NCI-H2196 (cell line): Measurements from ENCODE around the gene CAMSAP1.
A peak's percentile ranks its signal among the peaks of the same experiment; 100 is the strongest.
"Not testable (repeated sequence)": the region's sequence is repeated elsewhere in the genome, so short reads cannot be mapped to it uniquely, and the experiment has no call there.

ENCODE experiments used
- DNase-seq: peaks from one replicate; lab custom pipeline; 2025; ENCODE audit not compliant: unreplicated experiment; lab: John Stamatoyannopoulos, UW

The CAMSAP1 gene, protein sequence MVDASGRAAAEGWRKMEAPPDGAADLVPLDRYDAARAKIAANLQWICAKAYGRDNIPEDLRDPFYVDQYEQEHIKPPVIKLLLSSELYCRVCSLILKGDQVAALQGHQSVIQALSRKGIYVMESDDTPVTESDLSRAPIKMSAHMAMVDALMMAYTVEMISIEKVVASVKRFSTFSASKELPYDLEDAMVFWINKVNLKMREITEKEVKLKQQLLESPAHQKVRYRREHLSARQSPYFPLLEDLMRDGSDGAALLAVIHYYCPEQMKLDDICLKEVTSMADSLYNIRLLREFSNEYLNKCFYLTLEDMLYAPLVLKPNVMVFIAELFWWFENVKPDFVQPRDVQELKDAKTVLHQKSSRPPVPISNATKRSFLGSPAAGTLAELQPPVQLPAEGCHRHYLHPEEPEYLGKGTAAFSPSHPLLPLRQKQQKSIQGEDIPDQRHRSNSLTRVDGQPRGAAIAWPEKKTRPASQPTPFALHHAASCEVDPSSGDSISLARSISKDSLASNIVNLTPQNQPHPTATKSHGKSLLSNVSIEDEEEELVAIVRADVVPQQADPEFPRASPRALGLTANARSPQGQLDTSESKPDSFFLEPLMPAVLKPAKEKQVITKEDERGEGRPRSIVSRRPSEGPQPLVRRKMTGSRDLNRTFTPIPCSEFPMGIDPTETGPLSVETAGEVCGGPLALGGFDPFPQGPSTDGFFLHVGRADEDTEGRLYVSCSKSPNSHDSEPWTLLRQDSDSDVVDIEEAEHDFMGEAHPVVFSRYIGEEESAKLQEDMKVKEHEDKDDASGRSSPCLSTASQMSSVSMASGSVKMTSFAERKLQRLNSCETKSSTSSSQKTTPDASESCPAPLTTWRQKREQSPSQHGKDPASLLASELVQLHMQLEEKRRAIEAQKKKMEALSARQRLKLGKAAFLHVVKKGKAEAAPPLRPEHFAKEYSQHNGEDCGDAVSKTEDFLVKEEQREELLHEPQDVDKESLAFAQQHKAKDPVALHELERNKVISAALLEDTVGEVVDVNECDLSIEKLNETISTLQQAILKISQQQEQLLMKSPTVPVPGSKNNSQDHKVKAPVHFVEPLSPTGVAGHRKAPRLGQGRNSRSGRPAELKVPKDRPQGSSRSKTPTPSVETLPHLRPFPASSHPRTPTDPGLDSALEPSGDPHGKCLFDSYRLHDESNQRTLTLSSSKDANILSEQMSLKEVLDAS (N-terminal part only)

DNA sequence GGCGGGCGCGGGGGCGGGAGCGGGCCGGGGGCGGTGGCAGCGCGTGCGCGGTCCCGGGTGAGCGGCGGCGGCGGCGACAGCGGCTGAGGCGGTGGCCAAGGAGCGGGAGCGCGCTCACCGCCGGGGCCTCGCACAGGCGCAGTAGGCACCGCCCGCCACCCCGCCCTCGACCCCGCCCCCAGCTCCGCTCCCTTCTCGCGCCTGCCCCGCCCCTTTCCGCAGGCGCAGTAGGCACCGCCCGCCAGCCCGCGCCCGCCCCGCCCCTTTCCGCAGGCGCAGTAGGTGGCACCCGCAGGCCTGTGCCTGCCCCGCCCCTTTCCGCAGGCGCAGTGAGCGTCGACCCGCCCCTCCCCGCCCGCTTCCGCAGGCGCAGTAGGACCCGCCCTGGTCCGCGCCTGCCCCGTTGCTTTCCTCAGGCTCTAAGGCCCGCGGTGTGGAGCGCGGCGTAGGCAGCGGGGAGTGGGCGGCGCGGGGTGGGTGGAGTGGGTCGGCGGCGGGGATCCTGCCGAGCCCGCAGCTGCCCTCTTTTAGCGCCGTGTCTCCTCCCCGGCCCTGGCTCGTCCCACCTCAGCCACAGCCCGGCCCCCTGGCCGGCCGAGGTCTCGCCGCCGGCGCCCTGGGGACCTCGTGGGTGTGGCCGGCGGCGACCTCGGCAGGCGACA lies at the start of gene CAMSAP1:
Gene CAMSAP1, minus strand, starts transcription at position 116 of the 662 bp plus-strand sequence. CDS start 387 bp downstream, outside the sequence.
- DNase-seq: peak; percentile 94

DNA sequence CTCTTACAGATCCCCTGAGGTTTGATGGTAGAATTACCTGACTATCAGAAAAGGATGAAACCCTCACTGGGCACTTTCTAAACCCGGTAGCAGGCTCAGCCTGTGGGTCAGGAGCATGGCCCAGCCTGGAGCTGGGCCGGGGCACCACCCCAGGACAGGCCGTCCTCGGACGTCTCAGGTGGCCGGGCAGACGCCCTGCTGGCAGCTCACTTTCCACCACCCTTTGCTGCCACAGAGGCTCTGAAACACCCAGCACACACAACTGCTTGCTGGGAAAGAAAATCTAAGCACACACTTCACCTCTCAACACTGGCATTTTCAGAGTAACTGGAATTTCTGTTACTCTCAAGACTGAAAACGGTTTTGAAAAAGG lies 49.4 kb upstream of the CAMSAP1 start:
- no peak for DNase-seq

DNA sequence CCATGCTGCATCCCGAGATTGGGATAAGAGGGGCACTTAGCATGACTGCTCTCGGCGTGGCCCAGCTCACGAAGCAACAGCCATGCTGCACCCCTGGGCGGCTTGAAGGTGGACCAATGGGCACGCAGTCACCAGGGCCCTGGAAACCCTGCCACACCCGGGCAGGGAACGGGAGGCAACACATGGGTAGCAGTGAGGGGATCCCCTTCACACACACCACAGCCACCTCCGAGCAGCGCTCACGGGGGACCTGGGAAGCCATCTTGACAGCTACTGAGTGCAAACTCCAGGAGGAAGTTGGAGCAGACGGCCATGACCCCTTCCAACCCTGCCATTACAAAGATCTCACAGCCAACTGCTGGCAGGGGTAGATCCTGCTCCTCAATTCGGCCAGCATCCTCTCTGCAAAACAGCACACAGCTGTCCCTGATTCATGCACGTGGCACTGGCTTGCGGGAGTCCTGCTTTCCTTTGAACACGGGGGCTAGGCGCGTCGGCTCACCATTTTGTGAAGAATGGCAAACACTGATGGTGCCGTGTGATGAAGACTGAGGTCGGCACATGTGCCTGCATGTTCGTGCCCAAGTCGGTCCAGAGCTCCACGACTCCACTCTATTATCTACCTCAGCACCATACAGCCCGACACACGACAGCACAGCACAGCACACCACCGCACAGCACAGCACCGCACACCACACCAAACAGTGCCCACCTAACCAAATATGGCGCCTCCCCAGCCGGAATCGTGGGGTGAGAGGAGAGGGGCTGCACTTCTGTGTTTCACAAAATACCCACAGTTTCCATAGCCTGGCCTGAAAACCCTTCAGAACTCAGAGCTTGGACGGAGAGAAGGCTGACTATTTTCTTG lies 48.8 kb upstream of the CAMSAP1 start:
- no peak for DNase-seq

DNA sequence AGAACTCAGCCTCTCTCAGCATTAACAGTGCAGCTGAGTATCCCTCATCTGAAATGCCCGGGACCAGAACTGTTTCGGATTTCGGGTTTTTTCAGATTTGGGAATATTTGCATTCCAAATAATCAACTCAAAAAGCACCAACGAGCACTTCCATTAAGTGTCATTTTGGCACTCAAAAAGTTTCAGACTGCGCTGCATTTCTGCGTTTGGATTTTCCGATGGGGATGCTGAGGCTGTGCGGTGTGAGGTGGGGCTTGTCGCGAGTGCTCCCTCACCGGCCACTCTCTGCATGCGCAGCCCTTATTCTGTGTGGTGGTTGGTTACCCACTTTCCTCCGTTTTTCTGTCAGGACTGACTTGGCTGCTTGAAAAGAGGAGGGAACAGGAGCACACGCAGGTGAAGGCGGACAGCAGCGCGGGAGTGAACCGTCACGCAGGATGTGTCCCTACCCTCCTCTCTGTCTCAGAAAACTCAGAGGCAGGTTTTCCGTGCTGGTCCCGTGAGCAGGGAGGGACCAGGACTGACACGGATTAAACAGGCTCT lies 45.4 kb upstream of the CAMSAP1 start:
- DNase-seq: no peak

DNA sequence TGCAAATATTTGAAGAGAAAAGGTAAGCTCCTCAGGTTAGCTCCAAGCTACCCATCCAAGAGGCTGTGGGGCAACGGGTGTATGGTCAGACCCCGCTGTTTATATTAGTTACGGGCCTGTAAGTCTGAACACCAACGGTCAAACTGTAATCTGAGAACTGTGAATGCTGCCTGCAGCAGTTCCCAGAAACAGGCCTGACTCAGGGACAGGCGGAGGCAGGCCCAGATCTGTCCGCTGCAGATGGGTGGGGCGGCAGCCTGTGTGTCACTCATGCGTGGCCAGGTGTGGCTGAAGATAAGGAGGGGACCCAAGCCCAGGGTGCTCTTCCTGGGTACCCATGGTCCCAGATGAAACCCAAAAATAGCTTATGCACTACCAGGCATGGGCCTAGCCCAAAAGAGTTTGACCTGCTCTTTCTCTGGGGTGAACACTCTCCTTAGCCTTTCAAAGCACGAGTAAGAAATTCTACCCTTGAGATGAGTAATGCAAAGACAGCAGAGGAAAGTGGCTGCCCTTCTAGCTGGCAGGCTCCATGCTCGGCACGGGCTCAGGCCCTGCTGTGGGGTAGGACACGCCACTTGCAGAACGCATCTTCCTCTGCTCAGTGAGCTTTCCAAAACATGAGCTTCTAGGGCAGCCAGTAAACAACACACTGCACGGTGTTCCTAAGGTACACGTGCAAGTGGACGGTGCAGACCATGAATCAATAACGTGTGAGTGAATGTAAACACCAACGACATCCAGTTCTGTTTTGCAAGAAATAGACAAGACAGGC lies 44.7 kb upstream of the CAMSAP1 start:
- DNase-seq: peak; percentile 88

DNA sequence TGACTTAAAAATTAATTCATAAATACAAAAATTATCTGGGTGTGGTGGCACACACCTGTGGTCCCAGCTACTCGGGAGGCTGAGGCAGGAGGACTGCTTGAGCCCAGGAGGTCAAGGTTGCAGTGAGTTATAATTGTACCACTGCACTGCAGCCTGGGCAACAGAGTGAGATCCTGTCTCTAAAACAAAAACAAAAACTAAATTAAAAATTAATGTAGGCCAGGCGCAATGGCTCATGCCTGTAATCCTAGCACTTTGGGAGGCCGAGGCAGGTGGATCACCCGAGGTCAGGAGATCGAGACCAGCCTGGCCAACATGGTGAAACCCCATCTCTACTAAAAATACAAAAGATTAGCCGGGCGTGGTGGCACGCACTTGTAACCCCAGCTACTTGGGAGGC lies 44.0 kb upstream of the CAMSAP1 start:
- not testable (repeated sequence) for DNase-seq

DNA sequence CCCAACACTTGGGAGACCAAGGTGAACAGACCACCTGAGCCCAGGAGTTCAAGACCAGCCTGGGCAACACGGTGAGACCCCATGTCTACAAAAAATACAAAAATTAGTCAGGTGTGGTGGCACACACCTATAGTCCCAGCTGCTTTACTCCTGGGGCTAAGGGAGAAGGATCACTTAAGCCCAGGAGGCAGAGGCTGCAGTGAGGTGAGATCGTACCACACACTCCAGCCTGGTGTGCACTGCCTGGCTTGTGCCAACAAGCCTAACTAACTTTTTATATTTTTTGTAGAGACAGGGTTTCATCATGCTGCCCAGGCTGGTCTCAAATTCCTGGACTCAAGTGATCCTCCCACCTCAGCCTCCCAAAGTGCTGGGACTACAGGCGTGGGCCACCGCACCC lies 43.5 kb upstream of the CAMSAP1 start:
- not testable (repeated sequence) for DNase-seq

DNA sequence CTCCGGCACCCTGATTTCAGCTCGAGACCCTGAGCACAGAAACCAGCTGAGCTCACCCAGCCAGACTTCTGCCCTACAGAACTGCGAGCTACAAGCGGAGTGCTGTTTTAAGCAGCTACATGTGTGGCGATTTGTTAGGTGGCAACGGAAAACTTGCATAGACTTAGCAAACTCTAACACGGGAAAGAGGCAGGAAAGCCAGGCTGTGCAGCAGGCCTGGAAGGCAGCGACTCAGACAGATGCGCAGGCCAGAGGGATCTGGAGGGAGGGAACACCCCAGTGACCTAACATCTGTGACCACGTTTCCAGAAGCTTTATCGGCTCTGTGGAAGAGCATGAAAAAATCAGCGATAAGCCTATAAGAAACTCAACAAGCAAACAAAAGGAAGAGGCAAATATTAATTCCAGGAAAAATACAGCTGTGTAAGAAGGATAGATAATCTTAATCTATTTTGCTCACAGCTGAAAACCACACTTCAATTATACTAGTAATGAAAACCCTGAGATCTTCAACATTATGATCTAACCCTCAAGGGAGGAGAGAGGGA lies 42.9 kb upstream of the CAMSAP1 start:
- DNase-seq: no peak

DNA sequence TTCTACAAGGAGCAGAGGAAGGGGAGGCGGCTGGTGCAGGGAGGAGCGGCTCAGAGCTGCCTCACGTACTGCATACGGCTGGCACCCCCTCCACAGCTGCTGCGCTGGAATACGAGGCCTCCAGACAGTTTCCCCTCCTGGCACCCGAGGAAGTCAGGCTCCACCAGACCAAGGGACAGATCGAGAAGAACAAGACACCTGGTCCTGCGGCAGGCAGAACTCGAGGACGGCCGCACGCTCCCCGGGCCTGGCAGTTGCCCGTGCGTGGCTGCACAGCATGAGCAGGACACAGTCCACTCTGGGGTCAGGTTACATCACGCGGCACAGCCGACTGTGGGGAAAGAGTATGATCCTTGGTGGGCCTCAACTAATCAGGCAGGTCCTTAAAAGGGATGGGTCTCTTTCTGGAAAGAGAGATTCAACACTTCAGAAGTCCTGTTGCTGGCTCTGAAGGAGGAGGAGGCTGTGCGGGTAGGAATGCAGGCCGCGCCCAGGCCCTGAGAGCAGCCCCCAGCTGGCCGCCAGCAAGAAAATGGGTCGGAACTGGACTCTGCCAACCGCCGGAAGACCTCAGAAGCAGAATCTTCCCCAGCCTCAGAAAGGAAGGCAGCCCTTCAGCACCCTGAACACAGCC lies 42.3 kb upstream of the CAMSAP1 start:
- no peak for DNase-seq

DNA sequence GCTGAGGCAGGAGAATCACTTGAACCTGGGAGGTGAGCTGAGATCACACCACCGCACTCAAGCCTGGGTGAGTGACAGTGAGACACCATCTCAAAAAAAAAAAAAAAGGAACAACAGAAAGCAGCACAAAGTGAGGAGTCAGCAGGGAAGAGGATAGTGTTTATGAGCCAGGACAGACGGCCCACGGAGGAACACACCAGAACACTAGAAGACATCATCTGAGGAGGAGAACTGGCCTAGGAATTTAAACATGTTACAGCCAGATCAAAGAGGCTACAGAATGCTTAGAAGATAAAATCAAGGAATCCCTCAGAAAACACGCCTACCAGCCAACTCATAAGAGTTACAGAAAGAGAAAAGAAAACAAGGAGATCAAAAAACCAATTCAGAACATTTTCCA lies 41.6 kb upstream of the CAMSAP1 start:
- DNase-seq: no peak

DNA sequence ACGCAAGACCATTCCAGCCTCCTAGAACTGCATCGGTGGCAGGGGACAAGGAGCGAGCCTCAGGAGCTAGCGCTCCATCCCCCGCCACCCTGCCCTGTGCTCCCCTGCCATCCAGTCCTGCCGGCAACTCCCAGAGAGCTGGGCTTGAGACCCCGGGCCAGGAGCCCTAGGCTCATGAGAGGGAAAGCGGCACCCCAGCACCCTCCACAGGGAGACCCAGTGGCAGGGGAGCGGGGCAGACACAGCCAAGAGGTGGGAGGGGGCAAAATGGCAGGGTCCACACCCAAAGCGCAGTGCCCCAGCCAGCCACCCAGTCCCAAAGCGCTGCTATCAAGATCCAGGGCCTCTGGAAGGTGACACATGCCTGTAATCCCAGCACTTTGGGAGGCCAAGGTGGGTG lies 41.1 kb upstream of the CAMSAP1 start:
- DNase-seq: no peak

DNA sequence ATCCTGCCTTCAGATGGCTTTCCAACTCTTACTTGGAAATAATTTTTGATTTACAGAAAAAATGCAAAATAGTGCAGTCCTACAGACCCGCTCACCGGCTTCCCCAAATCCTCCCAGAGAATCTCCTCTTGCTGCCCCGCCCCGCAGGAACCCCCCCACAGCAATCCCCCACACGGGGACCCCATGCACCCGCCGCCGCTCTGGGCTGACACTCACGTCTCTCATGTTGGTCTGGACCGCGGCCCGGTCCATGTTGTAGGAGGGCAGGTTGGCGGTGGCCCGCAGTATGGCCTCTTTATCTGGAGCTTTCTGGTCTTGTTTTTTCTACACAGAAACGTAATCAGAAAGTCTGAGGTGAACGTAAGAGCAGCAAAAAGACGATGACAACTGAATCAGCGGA lies 40.2 kb upstream of the CAMSAP1 start:
- no peak for DNase-seq

DNA sequence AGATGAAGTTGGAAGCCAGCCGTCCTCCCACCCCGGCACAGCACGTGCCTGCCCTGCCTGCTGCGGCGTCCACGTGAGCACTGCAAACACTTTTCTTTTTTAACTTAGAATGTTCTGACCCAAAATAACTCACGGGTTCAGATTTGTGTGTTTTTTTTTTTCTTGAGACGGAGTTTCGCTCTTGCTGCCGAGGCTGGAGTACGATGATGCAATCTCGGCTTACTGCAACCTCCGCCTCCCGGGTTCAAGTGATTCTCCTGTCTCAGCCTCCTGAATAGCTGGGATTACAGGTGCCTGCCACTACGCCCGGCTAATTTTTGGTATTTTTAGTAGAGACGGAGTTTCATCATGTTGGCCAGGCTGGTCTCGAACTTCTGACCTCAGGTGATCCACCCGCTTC lies 39.8 kb upstream of the CAMSAP1 start:
- not testable (repeated sequence) for DNase-seq

DNA sequence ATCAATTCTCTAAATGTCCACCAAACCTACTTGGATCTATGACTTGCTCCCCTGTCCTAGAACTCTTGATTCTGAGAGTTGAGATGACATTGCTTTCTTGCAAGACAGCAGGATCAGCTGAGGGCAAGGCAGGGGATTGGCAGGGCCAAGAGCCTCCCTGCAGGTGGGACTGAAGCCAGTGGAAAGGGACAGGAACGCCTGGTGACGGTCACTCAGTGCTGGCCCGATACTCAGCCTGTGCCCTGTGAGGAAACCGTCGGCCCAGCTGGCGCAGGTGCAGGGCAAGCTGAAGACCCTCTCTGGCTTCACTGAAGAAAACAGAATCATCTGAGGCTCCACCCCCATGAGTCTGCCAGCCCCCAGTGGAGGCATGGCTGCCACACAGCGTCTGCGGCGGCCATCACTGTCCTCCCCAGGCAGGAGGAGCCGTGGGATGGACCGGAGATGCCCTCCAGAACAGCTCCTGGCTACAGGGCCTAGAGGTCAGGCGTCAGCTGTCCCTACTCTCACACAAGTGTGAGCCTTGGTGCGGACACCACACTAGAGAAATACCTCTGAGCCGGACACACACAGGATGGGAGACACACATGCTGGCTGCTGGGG lies 39.1 kb upstream of the CAMSAP1 start:
- no peak for DNase-seq

DNA sequence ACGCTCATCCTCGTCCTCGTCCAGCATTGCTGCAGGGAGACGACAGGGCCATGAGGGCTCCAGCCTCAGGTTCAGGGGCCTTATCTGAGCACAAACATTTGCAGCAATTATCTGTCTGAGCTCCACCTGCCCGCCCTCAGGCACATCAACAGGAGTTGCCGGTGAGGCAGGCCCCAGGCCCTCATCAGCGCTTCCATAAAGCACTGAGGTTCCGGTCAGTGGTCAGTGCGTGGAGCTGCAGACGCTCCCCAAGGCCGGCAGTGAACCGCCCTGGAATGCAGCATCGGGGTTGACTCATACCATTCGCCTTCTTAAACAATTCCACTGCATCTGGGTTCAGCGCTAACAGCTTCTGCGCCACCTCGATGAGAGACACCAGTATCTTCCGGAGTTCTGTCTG lies 38.6 kb upstream of the CAMSAP1 start:
- DNase-seq: no peak

DNA sequence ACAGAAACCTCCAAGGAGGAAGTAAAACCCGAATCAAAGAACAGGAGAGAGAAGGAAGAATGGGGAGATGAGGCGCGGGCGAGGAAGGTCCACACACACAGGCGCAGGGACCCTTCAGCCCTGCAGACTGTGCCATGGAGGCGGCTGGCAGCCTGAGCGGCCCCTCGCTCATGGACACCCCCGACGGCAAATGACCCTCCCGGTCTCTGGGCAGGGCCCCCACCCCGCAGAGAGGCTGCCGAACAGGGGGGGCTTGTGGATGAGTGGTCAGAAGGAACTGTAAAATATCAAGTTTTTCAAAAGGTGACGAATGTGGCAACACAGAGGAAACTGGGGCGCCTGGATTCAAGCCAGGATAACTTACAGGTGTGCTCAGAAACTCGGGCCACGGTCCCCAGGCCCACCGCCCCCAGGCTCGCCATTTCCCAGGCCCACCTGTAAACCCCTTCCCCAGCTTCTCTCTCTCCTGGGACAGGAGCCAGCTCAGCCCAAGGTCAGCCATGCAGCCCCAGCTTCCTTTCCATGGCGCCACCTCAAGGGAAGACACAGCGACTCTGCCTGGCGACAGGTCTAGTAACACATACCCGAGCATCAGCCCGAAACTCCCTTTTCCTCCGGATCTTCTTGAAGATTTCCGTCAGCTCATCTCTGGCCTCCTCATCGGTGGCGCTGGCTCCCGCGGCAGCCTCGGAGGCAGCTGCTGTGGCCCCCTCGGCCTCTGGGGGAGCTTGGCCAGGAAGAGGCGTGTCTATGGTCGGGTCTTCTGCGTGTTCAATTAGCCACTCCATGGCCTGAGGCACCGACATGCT lies 37.3 kb upstream of the CAMSAP1 start:
- no peak for DNase-seq

DNA sequence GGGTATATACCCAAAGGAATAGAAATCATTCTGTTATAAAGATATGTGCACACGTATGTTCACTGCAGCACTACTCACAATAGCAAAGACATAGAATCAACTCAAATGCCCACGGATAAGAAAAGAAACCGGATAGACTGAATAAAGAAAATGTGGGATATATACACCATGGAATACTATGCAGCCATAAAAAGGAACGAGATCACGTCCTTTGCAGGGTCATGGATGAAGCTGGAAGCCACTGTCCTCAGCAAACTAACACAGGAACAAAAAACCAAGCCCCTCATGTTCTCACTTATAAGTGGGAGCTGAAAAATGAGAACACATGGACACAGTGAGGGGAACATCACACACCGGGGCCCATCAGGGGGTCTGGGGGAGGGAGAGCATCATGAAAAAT lies 36.3 kb upstream of the CAMSAP1 start:
- DNase-seq: not testable (repeated sequence)
